Adrenal gland (tissue), 12 donors: ENCODE data around the gene NUP42. TPM values are rescaled to one million over a fixed set of nuclear protein-coding genes. Genes with fewer than 3 reads are reported as not detected.

Experiments
- DNase-seq, 7 donors: peaks; one replicate each; pipeline ENCODE4 v3.0.0-alpha.2; 2019 to 2020
- H3K27ac ChIP-seq, 5 donors: fragments of 200-600 bp; sonication (generic) in 4 of 5; 1 replicate in 3 of 5; 2 replicates in 2 of 5; pipeline versions ENCODE4 v1.5.1 to v1.8.0; 2016 to 2020; ENCODE audit warnings: mild to moderate bottlenecking in 1 of 5
- H3K27me3 ChIP-seq: fragments of 200-600 bp; 2 replicates; pipeline ENCODE4 v1.8.0; 2021
- H3K36me3 ChIP-seq, 2 donors: fragments of 200-600 bp; replicated peaks in 1 of 2; 1 replicate in 1 of 2; 2 replicates in 1 of 2; pipeline versions ENCODE4 v1.5.1 to v1.8.0; 2018 to 2022
- H3K4me1 ChIP-seq, 2 donors: fragments of 200-600 bp; replicated peaks in 1 of 2; 1 replicate in 1 of 2; 2 replicates in 1 of 2; pipeline versions ENCODE4 v1.5.1 to v1.8.0; 2018 to 2021
- H3K4me3 ChIP-seq, 4 donors: fragments of 200-600 bp; sonication (generic) in 3 of 4; one replicate each; pipeline ENCODE4 v1.5.1; 2016 to 2018
- H3K9me3 ChIP-seq, 3 donors: fragments of 200-600 bp; sonication (generic) in 1 of 3; replicated peaks in 1 of 3; 1 replicate in 2 of 3; 2 replicates in 1 of 3; pipeline versions ENCODE4 v1.5.1 to v1.8.0; 2016 to 2021
- POLR2A ChIP-seq, 2 donors: fragments of 450-650 bp; IDR thresholded peaks; one replicate each; pipeline ENCODE4 v1.6.1; 2017; ENCODE audit warnings: antibody characterized with exemption in 2 of 2, mild to moderate bottlenecking in 2 of 2, moderate library complexity in 1 of 2
- WGBS, 4 donors: extraction: QIAGEN DNeasy Blood & Tissue Kit in 2 of 4; methylation state at CpG; one replicate each; pipeline versions ENCODE4 v1.1.5 to v1.1.7; 2013 to 2017; 5-methylcytosine and 5-hydroxymethylcytosine counted together
- intact Hi-C, 2 donors: fragments of 100-400 bp; cut with DNase I; formaldehyde crosslinking; loops; one replicate each; pipeline versions ENCODE4 v1.14.1 to v1.15.0; 2022 to 2023
- polyA plus RNA-seq, 3 donors: library from polyadenylated mRNA; stranded (reverse); fragments of 200-250 nt in 2 of 3; fragments of 350-450 nt in 1 of 3; fragmentation: Illumina TruSeq in 1 of 3; extraction: RNeasy Lipid Tissue Mini Kit (QIAGEN cat#74804) in 1 of 3; gene quantifications; one replicate each; pipeline ENCODE4 v1.2.3, GENCODE V29; 2013 to 2014
- total RNA-seq, 9 donors: library from RNA; depleted of rRNA in 4 of 9; stranded (reverse); fragments of >200 nt in 4 of 9; fragments of 120-200 nt in 1 of 9; fragmentation: NEBNext Ultra II Directional in 1 of 9; extraction: Animal tissue kit (Norgen Biotek cat#: 25700) in 1 of 9; gene quantifications; one replicate each; pipeline versions ENCODE4 v1.1.0 to v1.2.4, GENCODE V29; 2013 to 2023
- TF ChIP-seq, protein P1 (sequence below), 6 experiments: fragments of 450-650 bp in 4 of 6; fragments of 200-600 bp in 2 of 6; sonication (generic) in 1 of 6; IDR thresholded peaks; 1 replicate in 5 of 6; 2 replicates in 1 of 6; pipeline versions ENCODE4 v1.5.1 to v1.8.0; 2016 to 2021; ENCODE audit warnings: antibody characterized with exemption in 6 of 6, mild to moderate bottlenecking in 2 of 6, moderate library complexity in 1 of 6
- donor health status: healthy with polysubstance abuse.
- donor health status: Bipolar disorder and iron deficiency.
- donor health status: DM: yes; HTN: yes; CAD: no.
- donor health status: DM: no; HTN: no; CAD: no.
- donor health status: DM: no; HTN: no; CAD: no.
- donor health status: DM: yes; HTN: yes; CAD: no.

Gene NUP42
- total and polyA plus RNA-seq, 12 donors: 20.6 to 56.2 (median 32.7) TPM

- Histone ChIP-seq H3K27me3 (no peaks in the 10 kb centered on the region), H3K9me3 (no peaks in the 10 kb centered on the region), H3K4me1 (no peaks in the 10 kb centered on the region), H3K4me3 (no peak overlapping the region), H3K36me3 (no peaks in the 10 kb centered on the region), H3K27ac (no peak overlapping the region)
- no peak for DNase-seq
- WGBS, 4 donors: 78 to 93% (median 86%) methylated on average over 2 of the region's 2 CpGs
- intact Hi-C loops: no loop called here
- no peak for TF ChIP-seq POLR2A (IDR thresholded peaks at IDR 0.05)
- TF ChIP-seq, protein P1, sequence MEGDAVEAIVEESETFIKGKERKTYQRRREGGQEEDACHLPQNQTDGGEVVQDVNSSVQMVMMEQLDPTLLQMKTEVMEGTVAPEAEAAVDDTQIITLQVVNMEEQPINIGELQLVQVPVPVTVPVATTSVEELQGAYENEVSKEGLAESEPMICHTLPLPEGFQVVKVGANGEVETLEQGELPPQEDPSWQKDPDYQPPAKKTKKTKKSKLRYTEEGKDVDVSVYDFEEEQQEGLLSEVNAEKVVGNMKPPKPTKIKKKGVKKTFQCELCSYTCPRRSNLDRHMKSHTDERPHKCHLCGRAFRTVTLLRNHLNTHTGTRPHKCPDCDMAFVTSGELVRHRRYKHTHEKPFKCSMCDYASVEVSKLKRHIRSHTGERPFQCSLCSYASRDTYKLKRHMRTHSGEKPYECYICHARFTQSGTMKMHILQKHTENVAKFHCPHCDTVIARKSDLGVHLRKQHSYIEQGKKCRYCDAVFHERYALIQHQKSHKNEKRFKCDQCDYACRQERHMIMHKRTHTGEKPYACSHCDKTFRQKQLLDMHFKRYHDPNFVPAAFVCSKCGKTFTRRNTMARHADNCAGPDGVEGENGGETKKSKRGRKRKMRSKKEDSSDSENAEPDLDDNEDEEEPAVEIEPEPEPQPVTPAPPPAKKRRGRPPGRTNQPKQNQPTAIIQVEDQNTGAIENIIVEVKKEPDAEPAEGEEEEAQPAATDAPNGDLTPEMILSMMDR (IDR thresholded peaks at IDR 0.05): no peak
Measured at GRCh38 chr7:23228412-23228811, 46.6 kb downstream of the NUP42 start.

DNA sequence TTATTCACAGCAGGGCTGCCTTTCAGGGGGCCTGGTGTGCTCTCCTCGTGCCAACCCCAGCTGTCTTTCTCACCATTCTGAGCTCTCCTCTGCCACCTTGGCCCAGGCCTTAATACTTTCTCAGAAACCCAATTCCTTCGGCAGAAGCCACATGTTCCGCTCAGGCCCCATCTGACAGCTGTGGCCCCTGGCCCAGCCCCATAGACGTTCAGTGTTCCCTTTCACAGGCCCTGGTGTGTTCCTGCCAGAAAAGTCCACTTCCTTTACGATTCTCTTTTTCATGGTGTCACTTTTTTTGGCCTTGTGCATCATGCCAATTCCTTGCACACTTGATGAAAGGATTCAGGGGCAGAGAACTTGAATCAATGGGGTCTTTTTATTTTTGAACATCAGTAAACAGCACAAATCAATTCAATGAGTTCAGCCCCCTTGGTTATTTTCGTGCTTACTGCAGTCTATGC, 48.8 kb downstream of the NUP42 start:
- Histone ChIP-seq H3K36me3 (no peaks in the 10 kb centered on the region), H3K27me3 (no peaks in the 10 kb centered on the region), H3K4me1 (no peaks in the 10 kb centered on the region), H3K9me3 (no peaks in the 10 kb centered on the region), H3K4me3 (no peak overlapping the region), H3K27ac (no peak overlapping the region)
- DNase-seq: no peak
- 68 to 78% (median 71%) methylated on average over 6 of the region's 6 CpGs for WGBS, 4 donors
- intact Hi-C loops: no loop called here
- TF ChIP-seq, protein P1 (IDR thresholded peaks at IDR 0.05): no peak
- TF ChIP-seq POLR2A (IDR thresholded peaks at IDR 0.05): no peak

- WGBS, 4 donors: 63 to 84% (median 76%) methylated on average over 3 of the region's 3 CpGs
- intact Hi-C loops: no loop called here
- H3K36me3 ChIP-seq: no peaks in the 10 kb centered on the region
- H3K9me3 ChIP-seq: no peaks in the 10 kb centered on the region
- DNase-seq: no peak
- no peaks in the 10 kb centered on the region for H3K4me1 ChIP-seq
- no peak overlapping the region for H3K4me3 ChIP-seq
- H3K27me3 ChIP-seq: no peaks in the 10 kb centered on the region
- TF ChIP-seq, protein P1 (IDR thresholded peaks at IDR 0.05): no peak
- no peak for TF ChIP-seq POLR2A (IDR thresholded peaks at IDR 0.05)
- H3K27ac ChIP-seq: no peak overlapping the region
Measured at GRCh38 chr7:23232966-23233365, 51.1 kb downstream of the NUP42 start.

- DNase-seq: no peak
- no peaks in the 10 kb centered on the region for H3K4me1 ChIP-seq
- TF ChIP-seq POLR2A (IDR thresholded peaks at IDR 0.05): no peak
- TF ChIP-seq, protein P1 (IDR thresholded peaks at IDR 0.05): no peak
- no peak overlapping the region for H3K27ac ChIP-seq
- 83 to 90% (median 86%) methylated on average over 9 of the region's 9 CpGs for WGBS, 4 donors
- no peaks in the 10 kb centered on the region for H3K36me3 ChIP-seq
- H3K9me3 ChIP-seq: no peaks in the 10 kb centered on the region
- no peak overlapping the region for H3K4me3 ChIP-seq
- no peaks in the 10 kb centered on the region for H3K27me3 ChIP-seq
- intact Hi-C loops: no loop called here
Measured at GRCh38 chr7:23234569-23235296, 52.9 kb downstream of the NUP42 start.
